GM12874 (cell line): ENCODE results near the gene INPP5F.

Source experiments
- CTCF ChIP-seq: IDR thresholded peaks from 2 replicates; pipeline ENCODE4 v1.5.1; 2011; ENCODE audit warnings: low read depth, mild to moderate bottlenecking, control low read depth, low read length, moderate library complexity; ENCODE audit not compliant: insufficient read depth

The INPP5F gene

GRCh38 chr10:119762035-119762434 lies 36.2 kb downstream of the INPP5F start:
- no peak for TF ChIP-seq CTCF

GRCh38 chr10:119762805-119763798 lies 37.3 kb downstream of the INPP5F start:
- no peak for TF ChIP-seq CTCF

GRCh38 chr10:119768455-119769094 lies 42.7 kb downstream of the INPP5F start:
- no peak for TF ChIP-seq CTCF

GRCh38 chr10:119769886-119770285 lies 44.0 kb downstream of the INPP5F start:
- TF ChIP-seq CTCF = no peak

GRCh38 chr10:119770928-119771327 lies 45.1 kb downstream of the INPP5F start:
- no peak for TF ChIP-seq CTCF

- TF ChIP-seq CTCF = no peak
Observed at GRCh38 chr10:119772334-119772733, 46.5 kb downstream of the INPP5F start.

- TF ChIP-seq CTCF = no peak
Observed at GRCh38 chr10:119775529-119775928, 49.7 kb downstream of the INPP5F start.
